ENCODE measurements around the gene GCK. TPM values are rescaled to one million over a fixed set of nuclear protein-coding genes. Genes with fewer than 3 reads are reported as not detected.

GCK gene
- total and polyA plus RNA-seq, 2 donors (not counting 3 experiments of a cell fraction or from before 2014, with no cell fraction given): 0.17 to 0.51 TPM

GRCh38 chr7:44112997-44113763 lies 76.1 kb downstream of the GCK start:
- no peak for FAIRE-seq
- intact Hi-C loops (cut with micrococcal nuclease): no loop called here

GRCh38 chr7:44112231-44112996 lies 76.8 kb downstream of the GCK start:
- intact Hi-C loops (cut with micrococcal nuclease) (no loop called here), dilution Hi-C loops (cut with MboI; ENCODE audit: extremely low pct_ligation_motif_present, low sequenced_read_pairs) (no loop called here)
- ChIA-PET CTCF (interaction anchor here (1.6 kb wide), 1 partner anchor 40 kb away, joined by 8 read pairs; no protein-coding TSS in a partner anchor), POLR2A (no interaction called here)
- H3K9me3 ChIP-seq (replicated peaks; ENCODE audit: control insufficient read depth, insufficient read depth, low read length): no peaks in the 10 kb centered on the region
- no peak overlapping the region for H3K4me2 ChIP-seq (ENCODE audit: insufficient read depth, low read length)
- peaks cover 3 to 16% of the 10 kb centered on the region in 2 experiments for H3K36me3 ChIP-seq (ENCODE audit: control insufficient read depth in 2 of 2, extremely low read depth in 1 of 2, insufficient read depth in 2 of 2, low read length in 2 of 2)
- FAIRE-seq: no peak
- no peaks in the 10 kb centered on the region for H3K27me3 ChIP-seq (ENCODE audit: control insufficient read depth in 2 of 2, insufficient read depth in 2 of 2, low read length in 2 of 2)
- no peak overlapping the region for H3K4me3 ChIP-seq (replicated peaks in 1 of 3; ENCODE audit: insufficient read depth in 1 of 3, low read depth in 1 of 3, low read length in 3 of 3)
- H3K4me1 ChIP-seq (ENCODE audit: control insufficient read depth, extremely low read depth, insufficient read depth, low read length): no peaks in the 10 kb centered on the region
- no peak for TF ChIP-seq MAX (IDR thresholded peaks at IDR 0.05; ENCODE audit: insufficient read depth, insufficient read length)
- peak; percentile 17 for TF ChIP-seq POLR2AphosphoS5 (IDR thresholded peaks at IDR 0.05; ENCODE audit: insufficient read depth, low read depth, low read length)
- no peak for DNase-seq (ENCODE audit: low read depth, low spot score)
- BruUV-seq (replicated peaks): no TSS peak
- H3K27ac ChIP-seq (ENCODE audit: insufficient read depth, low read depth, low read length): no peak overlapping the region
- no peak overlapping the region for H3K9ac ChIP-seq (replicated peaks; ENCODE audit: extremely low read depth, insufficient read depth, low read length)
- no peaks in the 10 kb centered on the region for H3K79me2 ChIP-seq (ENCODE audit: control insufficient read depth, insufficient read depth, low read length)
- H3K9me1 ChIP-seq (replicated peaks; ENCODE audit: control insufficient read depth, extremely low read depth, insufficient read depth, low read length): no peaks in the 10 kb centered on the region
- no peaks in the 10 kb centered on the region for H4K20me1 ChIP-seq (replicated peaks; ENCODE audit: control insufficient read depth, extremely low read depth, insufficient read depth, low read length)
- H2AFZ ChIP-seq (ENCODE audit: low read depth, low read length): no peak overlapping the region

More at GRCh38 chr7:44112997-44113763, 76.1 kb downstream of the GCK start:
- H3K4me3 ChIP-seq (replicated peaks in 1 of 3; ENCODE audit: insufficient read depth in 1 of 3, low read depth in 1 of 3, low read length in 3 of 3): no peak overlapping the region
- ChIA-PET POLR2A (no interaction called here), CTCF (no interaction called here)
- DNase-seq (ENCODE audit: low read depth, low spot score): no peak
- no peaks in the 10 kb centered on the region for H4K20me1 ChIP-seq (replicated peaks; ENCODE audit: control insufficient read depth, extremely low read depth, insufficient read depth, low read length)
- no peak overlapping the region for H3K27ac ChIP-seq (ENCODE audit: insufficient read depth, low read depth, low read length)
- dilution Hi-C loops (cut with MboI; ENCODE audit: extremely low pct_ligation_motif_present, low sequenced_read_pairs): no loop called here
- H3K9me3 ChIP-seq (replicated peaks; ENCODE audit: control insufficient read depth, insufficient read depth, low read length): no peaks in the 10 kb centered on the region
- BruUV-seq (replicated peaks): no TSS peak
- TF ChIP-seq MYC (IDR thresholded peaks at IDR 0.05; ENCODE audit: low read depth, low read length): no peak
- no peak for TF ChIP-seq GATA2 (IDR thresholded peaks at IDR 0.05; ENCODE audit: insufficient read depth, insufficient read length, low read depth, low read length)
- no peak for TF ChIP-seq MAX (IDR thresholded peaks at IDR 0.05; ENCODE audit: insufficient read depth, insufficient read length)
- TF ChIP-seq POLR2A (IDR thresholded peaks at IDR 0.05; ENCODE audit: low read depth, low read length): no peak
- H3K4me1 ChIP-seq (ENCODE audit: control insufficient read depth, extremely low read depth, insufficient read depth, low read length): no peaks in the 10 kb centered on the region
- H3K9me1 ChIP-seq (replicated peaks; ENCODE audit: control insufficient read depth, extremely low read depth, insufficient read depth, low read length): no peaks in the 10 kb centered on the region
- H3K9ac ChIP-seq (replicated peaks; ENCODE audit: extremely low read depth, insufficient read depth, low read length): no peak overlapping the region
- H2AFZ ChIP-seq (ENCODE audit: low read depth, low read length): no peak overlapping the region
- peaks cover 3 to 23% of the 10 kb centered on the region in 2 experiments for H3K36me3 ChIP-seq (ENCODE audit: control insufficient read depth in 2 of 2, extremely low read depth in 1 of 2, insufficient read depth in 2 of 2, low read length in 2 of 2)
- no peak overlapping the region for H3K4me2 ChIP-seq (ENCODE audit: insufficient read depth, low read length)
- H3K27me3 ChIP-seq (ENCODE audit: control insufficient read depth in 2 of 2, insufficient read depth in 2 of 2, low read length in 2 of 2): no peaks in the 10 kb centered on the region
- no peaks in the 10 kb centered on the region for H3K79me2 ChIP-seq (ENCODE audit: control insufficient read depth, insufficient read depth, low read length)
